ENCODE data around the gene SMAP1. TPM values are rescaled to one million over a fixed set of nuclear protein-coding genes. Genes with fewer than 3 reads are reported as not detected.

The SMAP1 gene
- total and polyA plus RNA-seq, 9 of the 15 experiments (the other 6 are each of a cell fraction or from before 2014, with no cell fraction given): 11.4 to 26.4 (median 15.5) TPM

DNA sequence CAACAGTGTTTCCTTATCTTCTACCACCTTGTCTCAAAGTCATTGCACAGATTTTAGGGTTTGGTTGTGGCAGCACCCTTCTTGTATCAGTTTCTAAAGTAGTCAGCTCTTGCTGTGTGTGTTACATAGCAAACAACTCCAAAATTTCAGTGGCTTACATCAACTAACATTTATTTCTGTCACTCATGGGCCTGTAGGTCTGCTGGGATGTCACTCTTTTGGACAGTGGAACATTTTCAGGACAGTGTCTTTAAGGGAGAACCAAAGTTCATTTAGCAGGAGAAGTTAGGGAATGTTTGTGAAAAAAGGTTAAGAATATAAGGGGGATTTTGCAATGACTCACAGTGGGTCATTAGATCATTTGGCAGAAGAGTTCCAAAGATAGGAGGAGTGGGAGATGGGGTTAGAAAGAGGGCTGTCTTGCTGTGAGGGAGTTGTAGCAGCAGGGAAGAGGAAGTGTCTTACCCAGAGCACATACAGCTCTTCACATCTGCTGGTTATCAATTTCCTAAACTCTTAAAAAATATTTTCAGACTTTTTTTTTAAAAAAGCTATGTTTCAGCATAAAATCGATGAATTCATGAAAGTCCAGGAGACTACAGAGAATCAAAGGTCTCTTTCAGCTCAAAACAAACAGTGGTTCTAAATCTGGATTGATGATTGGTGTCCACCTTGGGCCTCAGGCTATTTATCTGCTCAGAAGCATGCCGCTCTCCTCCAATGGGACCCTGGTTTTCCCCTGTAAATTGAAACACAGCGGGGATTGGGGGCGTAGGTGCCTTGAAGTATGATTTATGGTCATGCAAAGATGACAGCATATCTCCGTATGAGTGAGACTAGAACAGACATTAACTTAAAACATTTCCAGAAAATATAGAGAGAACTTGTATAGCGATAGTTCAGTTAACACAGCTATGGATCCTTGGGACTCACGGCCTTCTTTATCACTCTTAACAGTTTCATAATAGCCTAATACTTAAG lies 171.9 kb downstream of the SMAP1 start (continued):
- TF ChIP-seq, protein P1, sequence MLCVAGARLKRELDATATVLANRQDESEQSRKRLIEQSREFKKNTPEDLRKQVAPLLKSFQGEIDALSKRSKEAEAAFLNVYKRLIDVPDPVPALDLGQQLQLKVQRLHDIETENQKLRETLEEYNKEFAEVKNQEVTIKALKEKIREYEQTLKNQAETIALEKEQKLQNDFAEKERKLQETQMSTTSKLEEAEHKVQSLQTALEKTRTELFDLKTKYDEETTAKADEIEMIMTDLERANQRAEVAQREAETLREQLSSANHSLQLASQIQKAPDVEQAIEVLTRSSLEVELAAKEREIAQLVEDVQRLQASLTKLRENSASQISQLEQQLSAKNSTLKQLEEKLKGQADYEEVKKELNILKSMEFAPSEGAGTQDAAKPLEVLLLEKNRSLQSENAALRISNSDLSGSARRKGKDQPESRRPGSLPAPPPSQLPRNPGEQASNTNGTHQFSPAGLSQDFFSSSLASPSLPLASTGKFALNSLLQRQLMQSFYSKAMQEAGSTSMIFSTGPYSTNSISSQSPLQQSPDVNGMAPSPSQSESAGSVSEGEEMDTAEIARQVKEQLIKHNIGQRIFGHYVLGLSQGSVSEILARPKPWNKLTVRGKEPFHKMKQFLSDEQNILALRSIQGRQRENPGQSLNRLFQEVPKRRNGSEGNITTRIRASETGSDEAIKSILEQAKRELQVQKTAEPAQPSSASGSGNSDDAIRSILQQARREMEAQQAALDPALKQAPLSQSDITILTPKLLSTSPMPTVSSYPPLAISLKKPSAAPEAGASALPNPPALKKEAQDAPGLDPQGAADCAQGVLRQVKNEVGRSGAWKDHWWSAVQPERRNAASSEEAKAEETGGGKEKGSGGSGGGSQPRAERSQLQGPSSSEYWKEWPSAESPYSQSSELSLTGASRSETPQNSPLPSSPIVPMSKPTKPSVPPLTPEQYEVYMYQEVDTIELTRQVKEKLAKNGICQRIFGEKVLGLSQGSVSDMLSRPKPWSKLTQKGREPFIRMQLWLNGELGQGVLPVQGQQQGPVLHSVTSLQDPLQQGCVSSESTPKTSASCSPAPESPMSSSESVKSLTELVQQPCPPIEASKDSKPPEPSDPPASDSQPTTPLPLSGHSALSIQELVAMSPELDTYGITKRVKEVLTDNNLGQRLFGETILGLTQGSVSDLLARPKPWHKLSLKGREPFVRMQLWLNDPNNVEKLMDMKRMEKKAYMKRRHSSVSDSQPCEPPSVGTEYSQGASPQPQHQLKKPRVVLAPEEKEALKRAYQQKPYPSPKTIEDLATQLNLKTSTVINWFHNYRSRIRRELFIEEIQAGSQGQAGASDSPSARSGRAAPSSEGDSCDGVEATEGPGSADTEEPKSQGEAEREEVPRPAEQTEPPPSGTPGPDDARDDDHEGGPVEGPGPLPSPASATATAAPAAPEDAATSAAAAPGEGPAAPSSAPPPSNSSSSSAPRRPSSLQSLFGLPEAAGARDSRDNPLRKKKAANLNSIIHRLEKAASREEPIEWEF (CRISPR knock-in tag; IDR thresholded peaks at IDR 0.05): no peak
- no peak for TF ChIP-seq EGR1 (conservative IDR thresholded peaks at IDR 0.05)

DNA sequence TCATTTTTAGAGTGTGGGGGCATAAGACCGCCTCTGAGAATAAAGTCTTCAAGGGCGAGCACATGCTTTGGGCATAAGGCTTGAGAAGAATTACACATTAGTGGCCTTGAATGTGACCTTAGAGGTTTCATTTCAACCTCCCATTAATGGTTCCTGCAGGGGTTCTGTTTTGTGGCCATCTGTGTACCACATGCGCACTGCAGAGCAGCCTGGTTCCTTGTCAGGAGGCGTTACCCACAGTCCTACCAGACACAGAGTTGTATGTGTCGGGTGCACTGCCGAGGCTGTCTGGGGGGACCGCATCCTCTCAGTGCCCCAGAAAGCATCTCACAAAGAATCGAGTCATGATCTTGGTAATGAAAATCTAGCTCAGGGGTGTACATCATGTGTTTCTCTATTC lies 173.4 kb downstream of the SMAP1 start:
- Histone ChIP-seq H3K27ac (ENCODE audit: extremely low read depth, low read depth, low read length) (no peak overlapping the region), H3K4me3 (no peak overlapping the region), H3K79me2 (ENCODE audit: control insufficient read depth, insufficient read depth, low read length) (no peaks in the 10 kb centered on the region), H4K20me1 (replicated peaks; ENCODE audit: control insufficient read depth, insufficient read depth, low read length) (peaks cover 2% of the 10 kb centered on the region; the same call in 1 of the 2 replicates), H3K27me3 (ENCODE audit: control insufficient read depth in 2 of 2, insufficient read depth in 2 of 2, low read length in 2 of 2) (no peaks in the 10 kb centered on the region), H3K4me1 (replicated peaks in 1 of 2; ENCODE audit: control insufficient read depth in 2 of 2, insufficient read depth in 2 of 2, low read length in 2 of 2) (peaks cover 0 to 6% of the 10 kb centered on the region in 2 experiments; a peak in 2 of 5 replicates), H3K9me1 (ENCODE audit: control insufficient read depth, insufficient read depth, low read length) (no peaks in the 10 kb centered on the region), H2AFZ (ENCODE audit: low read depth, low read length) (no peak overlapping the region), H3K4me2 (ENCODE audit: insufficient read depth, low read length) (no peak overlapping the region), H3K36me3 (ENCODE audit: control insufficient read depth, insufficient read depth, low read length) (no peaks in the 10 kb centered on the region), H3K9me3 (replicated peaks; ENCODE audit: control insufficient read depth, insufficient read depth, low read depth, low read length) (no peaks in the 10 kb centered on the region), H3K9ac (ENCODE audit: insufficient read depth in 1 of 2, low read depth in 2 of 2, low read length in 2 of 2) (no peak overlapping the region)
- no peak for FAIRE-seq
- 82% methylated on average over 8 of the region's 8 CpGs for WGBS (ENCODE audit: insufficient coverage, low coverage, missing lambda C conversion rate)
- CTCF ChIA-PET (ENCODE audit: low intra/inter-chr PET ratio): no interaction called here
- POLR2A ChIA-PET: interaction anchor here (0.6 kb wide), 1 partner anchor 88 kb away, joined by 6 read pairs; no protein-coding TSS in a partner anchor
- in situ Hi-C loops (cut with MboI): no loop called here
- ATAC-seq: no peak
- TF ChIP-seq PHTF2 (CRISPR knock-in tag; IDR thresholded peaks at IDR 0.05) (no peak), SRSF1 (IDR thresholded peaks at IDR 0.05; ENCODE audit: low read depth, low read length) (no peak), BRD4 (IDR thresholded peaks at IDR 0.05) (no peak)
- TF ChIP-seq, protein P2, sequence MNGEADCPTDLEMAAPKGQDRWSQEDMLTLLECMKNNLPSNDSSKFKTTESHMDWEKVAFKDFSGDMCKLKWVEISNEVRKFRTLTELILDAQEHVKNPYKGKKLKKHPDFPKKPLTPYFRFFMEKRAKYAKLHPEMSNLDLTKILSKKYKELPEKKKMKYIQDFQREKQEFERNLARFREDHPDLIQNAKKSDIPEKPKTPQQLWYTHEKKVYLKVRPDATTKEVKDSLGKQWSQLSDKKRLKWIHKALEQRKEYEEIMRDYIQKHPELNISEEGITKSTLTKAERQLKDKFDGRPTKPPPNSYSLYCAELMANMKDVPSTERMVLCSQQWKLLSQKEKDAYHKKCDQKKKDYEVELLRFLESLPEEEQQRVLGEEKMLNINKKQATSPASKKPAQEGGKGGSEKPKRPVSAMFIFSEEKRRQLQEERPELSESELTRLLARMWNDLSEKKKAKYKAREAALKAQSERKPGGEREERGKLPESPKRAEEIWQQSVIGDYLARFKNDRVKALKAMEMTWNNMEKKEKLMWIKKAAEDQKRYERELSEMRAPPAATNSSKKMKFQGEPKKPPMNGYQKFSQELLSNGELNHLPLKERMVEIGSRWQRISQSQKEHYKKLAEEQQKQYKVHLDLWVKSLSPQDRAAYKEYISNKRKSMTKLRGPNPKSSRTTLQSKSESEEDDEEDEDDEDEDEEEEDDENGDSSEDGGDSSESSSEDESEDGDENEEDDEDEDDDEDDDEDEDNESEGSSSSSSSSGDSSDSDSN (IDR thresholded peaks at IDR 0.05; ENCODE audit: borderline replicate concordance in 1 of 2, low read depth in 2 of 2, low read length in 2 of 2): no peak
- DNase-seq (ENCODE audit: extremely low read depth in 1 of 4, low spot score in 3 of 4): no peak
- BruUV-seq (replicated peaks): no TSS peak
- intact Hi-C loops (cut with micrococcal nuclease): no loop called here

Data from K562 (cell line).